NOMO-1 treated with DMSO at 0.1 percent for 48 hours (cell line): ENCODE measurements around the gene TRIM43B.
"Not testable (repeated sequence)": the region's sequence is repeated elsewhere in the genome, so short reads cannot be mapped to it uniquely, and the experiment has no call there.

Source experiments
- DNase-seq: peaks from one replicate; lab custom pipeline; 2025; ENCODE audit not compliant: unreplicated experiment; lab: John Stamatoyannopoulos, UW

TRIM43B gene

DNA sequence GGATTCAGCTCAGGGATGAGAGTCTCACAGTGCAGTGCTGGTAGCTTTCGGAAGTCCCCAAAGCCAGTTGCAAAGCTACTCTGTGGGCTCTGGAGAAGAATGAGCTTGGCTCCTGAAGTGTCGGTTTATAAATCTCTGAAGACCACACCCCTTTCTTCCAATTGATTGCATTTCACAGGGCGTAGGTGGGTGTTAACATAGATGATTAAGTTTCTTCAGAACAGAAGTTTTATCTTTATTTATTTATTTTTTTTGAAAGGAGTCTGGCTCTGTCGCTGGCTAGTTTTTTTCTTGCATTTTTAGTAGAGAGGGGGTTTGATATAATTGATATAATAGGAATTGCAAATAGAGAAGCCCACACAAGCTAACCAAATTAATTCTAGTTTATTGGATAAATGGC, at the start of gene TRIM43B:
TSS of gene TRIM43B (minus strand) at position 101 of the 400 bp plus-strand sequence. CDS start 2,040 bp downstream, outside the sequence.
- DNase-seq, result not testable (repeated sequence)

DNA sequence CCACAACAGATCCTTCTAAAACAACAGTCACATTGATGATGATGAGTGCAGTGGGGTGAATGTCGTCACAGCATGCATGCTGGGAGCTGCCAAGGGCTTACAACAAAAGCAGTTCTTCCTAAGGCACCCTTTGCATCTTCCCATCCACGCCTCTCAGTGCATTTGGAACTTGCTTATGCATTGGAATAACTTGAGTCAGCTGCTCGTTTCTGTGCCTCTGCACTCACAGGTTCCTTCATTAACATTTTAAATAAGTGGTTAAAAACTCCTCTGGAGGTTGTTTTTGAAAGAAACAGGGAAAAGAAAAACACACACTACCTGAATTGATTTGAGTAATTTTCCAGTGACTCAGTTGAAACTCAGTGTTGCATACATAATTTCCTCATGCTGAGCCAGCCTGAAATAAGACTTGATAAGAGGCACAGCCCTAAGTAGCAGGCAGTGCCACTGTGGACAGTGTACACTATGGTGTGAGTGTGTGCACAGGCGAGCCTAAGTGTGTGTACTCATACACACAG, 46.8 kb upstream of the TRIM43B start:
- DNase-seq, result no peak

DNA sequence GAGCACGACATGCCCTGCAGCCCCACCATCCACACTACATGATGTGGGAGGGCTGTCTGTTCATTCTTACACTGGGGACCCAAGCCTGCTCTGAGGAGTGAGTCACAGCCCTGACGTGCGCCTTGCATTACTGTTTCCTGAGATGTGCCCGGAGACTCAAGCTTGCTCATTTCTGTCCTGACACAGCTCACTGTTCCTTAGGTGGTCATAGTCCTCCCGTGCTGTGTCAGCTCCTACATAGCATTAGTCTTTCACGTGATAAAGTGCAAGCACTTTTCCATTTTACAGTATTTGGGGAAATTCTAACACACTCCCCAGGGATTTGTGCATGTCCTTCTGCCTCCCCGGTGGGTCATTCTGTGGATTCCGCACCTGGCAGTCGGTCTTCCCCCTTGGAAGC, 46.2 kb upstream of the TRIM43B start:
- no peak for DNase-seq

DNA sequence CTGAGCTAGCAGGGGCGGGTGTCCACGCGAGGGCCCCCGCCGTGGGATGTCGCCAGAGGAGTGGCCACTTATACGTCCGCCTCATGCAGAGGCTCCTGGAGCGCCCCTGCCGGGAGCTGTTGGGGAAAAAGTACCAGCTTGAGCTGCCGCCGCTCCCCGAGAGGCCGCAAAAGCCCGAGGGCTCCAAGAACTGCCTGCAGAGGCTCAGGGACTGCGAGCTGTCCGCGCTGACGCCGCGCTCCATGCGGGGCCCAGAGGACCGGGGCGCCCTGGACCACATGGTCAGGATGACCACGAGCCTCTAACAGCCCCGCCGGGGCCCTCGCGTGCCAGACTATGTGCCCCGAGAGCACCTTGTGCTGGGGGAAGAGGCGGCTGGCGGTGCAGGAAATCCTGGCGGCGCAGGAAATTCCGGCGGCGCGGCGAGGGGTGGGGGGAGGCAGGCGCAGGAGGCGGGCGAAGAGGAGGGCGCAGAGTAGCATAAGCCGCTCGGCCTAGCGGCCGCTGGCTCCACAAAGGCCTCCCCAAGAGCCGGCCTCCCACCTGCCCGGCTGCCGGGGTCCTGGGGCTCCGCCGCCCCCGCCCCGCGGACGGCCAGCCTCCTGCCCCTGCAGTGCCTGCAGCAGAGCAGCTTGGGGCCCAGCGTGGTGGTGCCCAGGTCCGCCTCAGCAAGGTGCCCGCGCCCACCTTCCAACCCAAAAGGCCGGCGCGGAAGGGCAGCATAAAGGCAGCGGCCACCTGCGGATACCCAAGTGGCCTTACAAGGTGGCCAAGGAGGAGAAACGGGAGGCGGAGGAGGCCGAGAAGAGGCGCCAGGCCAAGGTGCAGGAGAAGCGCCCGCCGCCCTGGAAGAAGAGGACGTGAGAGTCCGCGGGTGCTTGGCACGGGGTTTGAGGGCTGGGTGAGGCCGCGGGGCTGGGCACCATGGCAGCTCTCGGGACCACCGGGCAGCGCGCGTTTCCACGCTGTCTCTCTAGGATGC, 42.1 kb upstream of the TRIM43B start:
- DNase-seq, result peak; percentile 4

DNA sequence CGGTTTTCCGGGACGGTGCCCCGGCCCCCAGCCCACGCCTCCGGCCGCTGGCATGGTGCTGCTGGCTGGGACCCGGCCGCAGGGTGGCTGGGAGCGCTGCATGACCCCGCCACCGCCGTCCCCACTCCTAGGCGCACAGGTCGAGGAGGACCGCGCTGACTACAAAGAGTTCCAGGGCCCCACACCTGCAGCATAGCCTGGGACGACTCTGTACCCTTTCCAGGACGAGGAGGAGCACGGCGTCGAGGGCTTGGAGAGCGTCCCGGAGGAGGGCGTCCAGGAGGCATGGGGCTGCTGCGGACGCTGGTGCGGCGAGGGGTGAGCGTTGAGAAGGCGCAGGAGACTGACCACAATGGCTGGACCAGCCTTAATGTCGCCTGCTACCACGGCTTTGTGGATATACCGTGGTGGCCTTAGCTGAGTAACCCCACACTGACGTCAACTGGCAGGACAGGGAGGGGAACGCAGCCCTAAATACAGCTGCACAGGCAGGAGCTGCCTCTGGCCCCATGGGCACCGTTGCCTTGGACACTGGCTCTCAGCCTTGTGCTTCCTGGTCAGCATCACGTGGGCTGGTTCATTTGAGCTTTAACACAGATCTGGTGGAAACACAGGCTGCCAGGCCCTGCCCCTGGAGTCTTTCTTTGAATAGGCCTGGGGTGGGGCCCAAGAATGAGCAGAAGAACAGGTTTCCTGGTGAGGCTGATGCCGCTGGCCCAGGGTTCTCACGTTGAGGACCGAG, 40.9 kb upstream of the TRIM43B start:
- DNase-seq, result no peak

DNA sequence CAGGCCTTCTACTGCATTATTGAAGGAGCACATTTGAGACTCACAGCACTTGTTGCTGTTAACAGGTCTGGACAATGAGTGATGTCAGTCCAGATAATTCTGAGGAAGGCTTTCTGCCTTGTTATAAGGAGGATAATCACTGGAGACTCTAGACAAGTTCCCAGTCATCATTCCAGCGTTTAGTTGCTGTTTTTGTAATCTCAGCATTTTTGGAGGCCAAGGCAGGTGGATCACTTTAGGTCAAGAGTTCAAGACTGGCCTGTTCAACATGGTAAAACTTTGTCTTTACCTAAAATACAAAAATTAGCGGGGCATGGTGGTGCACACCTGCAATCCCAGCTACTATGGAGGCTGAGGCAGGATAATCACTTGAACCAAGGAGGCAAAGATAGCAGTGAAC, 39.6 kb upstream of the TRIM43B start:
- DNase-seq, result no peak

DNA sequence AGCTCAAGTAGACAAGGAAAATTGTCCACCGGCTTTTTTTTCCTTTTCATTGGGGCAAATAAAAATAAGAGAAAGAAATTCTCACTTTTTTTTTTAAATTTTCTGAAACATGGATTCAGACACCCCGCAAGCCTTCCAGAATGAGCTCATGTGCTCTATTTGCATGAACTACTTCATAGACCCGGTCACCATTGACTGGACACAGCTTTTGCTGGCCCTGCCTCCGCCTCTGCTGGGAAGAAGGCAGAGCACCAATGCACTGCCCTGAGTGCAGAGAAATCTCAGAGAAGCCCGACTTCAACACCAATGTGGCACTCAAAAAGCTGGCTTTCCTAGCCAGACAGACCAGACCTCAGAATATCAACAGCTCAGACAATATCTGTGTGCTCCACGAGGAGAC, 30.2 kb upstream of the TRIM43B start:
- DNase-seq, result no peak

DNA sequence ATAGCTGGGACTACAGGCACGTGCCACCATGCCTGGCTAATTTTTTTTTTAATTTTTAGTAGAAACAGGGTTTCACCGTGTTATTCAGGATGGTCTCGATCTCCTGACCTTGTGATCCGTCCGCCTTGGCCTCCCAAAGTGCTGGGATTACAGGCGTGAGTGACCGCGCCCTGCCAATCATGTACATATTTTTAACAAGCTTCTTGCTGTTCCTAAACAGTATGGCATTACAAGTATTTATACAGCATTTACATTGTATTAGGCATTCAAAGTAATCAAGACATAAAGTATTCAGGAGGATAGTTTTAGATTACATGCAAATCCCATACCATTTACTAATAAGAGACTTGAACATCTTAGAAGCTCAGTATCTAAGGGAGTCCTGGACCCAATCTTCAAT, 29.7 kb upstream of the TRIM43B start:
- DNase-seq, result not testable (repeated sequence)

DNA sequence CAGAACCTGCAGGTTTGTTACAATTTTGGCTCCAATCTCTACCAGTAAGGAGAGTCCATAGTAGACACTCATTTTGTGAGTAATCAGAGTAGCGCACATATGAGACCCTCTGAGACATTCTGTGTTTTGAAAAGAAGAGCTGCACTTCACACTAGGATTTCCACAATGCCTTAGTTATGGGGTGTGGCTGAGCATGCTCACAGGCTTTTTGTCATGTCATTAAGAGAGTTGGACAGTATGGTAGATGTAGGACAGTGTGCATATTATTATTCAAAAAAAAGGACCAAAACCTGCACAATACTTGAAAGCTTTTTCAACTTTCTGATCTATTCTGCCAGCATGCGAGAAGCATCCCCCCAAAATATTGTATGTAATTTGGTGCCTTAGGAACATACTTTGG, 24.9 kb upstream of the TRIM43B start:
- DNase-seq, result no peak

DNA sequence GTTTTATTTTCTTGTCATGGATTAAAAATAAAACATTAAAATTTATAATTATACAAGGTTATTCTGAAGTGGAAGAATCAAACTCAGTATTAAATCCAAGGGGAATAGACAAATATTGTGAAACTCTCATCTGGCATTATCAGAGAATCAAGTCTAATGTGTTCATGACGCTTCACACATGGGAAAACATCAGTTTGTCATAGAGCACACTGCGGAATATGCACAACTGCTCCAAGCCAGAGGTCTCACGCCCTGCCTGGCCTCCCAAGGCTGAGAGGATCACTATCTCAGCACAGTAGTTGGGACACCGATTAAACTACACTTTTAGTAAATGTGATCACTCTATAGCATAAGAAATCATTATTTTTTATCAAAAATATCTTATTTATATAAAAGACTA, 20.7 kb upstream of the TRIM43B start:
- DNase-seq, result no peak

DNA sequence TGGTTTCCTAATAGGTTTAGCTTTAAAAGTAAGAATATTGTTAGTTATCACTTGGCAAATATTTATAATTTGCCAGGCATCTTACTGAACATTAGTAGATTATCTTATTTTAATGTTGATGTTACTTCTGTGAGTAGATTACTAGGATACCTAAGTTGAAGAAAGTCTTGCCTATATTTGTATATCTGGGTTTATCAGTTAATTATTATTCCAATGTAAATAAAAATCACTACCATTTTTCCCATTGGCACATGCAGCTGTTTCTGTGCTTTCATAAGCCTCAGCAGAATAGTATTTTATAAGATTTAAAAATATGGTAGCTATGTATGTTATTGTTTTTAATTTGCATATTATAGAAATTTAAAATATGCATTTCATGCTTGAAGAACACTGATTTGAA, 16.3 kb upstream of the TRIM43B start:
- DNase-seq, result no peak

DNA sequence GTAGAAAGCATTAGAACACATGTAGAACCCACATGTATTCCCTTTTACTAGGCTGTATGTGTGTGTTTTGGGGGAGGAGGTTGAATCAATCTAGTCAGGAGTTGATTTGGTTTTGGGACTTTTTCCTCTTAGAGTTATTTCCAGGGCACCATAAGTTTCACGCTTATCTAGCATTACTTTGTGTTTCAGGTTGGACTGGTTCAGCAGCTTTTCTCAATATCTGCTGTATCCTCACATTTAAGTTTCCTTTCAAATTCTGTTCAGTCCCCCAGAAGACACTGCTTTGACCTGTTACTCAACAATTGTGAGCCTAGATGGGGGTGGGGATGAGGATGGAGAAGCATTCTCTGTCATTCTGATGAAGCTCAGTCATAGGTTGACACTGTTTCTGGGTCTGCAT, 7.5 kb upstream of the TRIM43B start:
- DNase-seq, result not testable (repeated sequence)

DNA sequence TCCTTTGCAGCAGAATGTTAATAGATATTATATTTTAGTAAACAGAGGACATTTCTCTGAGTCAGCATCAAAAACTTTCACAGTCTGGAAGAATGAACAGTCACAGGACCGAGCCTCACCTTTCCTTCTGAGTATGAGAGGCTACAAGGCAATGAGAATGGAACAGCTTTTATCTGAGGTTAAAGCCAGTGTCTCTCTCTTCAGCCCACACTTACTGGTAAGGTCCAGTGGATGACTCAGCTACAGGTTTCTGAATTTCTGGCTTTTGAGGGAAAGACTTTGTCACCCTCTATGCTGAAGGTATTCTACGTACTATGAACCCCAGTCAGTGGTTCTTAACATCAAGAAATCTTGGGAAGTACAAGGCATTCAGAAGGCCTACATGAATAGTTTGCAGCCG, 9.5 kb downstream of the TRIM43B start:
- DNase-seq, result not testable (repeated sequence)

DNA sequence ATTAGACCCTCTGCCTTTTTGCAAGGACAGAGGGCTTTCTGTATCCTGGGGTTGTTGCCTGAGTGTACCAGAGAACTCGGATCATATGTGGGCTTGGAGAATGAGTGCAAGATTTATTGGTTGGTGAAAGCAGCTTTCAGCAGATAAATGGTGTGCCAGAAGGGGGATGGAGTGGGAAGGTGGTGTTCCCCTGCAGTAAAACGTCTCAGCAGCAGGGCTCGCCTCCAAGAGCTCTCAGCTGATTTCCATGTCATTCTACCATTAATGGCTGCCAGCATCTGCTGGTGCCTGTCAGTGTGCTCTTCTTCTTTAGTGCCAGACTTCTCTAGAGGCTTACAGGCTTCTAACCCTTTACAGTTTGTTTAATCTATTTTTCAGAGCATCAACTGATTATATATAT, 16.6 kb downstream of the TRIM43B start:
- DNase-seq, result not testable (repeated sequence)

DNA sequence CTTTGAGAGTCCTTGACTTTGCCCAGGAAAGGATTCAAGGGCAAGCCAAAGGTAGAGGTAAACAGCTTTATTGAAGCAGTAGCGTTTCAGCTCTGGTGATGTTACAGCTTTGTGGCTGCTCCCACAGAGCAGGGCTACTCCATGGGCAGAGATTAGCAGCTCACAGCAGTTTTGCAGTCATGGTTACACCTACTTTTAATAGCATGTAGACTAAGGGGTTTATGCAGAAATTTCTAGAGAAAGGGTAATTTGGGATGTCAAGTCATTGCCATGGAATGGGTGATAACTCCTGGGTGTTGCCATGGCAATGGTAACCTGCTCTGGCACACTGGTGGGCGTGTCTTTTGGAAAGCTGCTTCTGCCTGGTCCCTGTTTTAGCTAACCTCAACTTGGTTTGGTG, 18.0 kb downstream of the TRIM43B start:
- DNase-seq, result not testable (repeated sequence)

DNA sequence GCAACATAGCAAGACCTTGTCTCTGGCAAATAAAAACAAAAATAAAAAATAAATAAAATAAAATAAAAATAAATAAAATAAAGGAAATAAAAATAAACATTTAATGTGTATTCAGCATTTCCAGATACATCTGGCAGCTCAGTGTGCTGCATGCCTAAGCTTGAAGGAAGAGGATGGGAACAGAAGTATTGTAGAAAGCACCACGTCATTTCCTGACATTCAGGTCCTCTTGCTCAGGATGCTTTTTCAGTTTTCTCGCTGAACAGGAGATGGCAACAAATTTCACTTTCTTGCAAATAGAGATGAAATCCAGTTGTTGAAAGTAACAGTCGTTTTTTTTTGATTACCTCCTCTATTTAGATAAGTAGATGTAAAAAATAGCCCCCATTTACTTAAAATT, 21.3 kb downstream of the TRIM43B start:
- DNase-seq, result not testable (repeated sequence)

DNA sequence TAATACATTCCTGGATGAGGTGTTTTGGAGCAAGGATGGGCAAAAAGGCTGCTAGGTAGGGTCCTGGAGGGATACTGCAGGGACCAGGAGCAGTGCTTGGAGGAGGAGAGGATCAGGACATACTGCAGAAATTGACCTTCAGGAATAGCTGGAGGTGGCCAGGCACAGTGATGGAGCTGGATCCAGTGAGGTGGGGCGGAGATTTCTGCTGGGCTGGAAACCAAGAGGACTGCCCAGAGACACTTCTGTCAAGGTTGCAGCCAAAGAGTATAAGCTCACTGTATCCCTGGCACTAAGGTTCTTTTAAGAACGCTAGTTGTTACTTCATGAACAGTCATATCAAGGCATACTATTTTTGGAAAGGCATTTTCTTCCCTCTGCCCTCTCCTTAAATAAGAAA, 39.2 kb downstream of the TRIM43B start:
- not testable (repeated sequence) for DNase-seq

DNA sequence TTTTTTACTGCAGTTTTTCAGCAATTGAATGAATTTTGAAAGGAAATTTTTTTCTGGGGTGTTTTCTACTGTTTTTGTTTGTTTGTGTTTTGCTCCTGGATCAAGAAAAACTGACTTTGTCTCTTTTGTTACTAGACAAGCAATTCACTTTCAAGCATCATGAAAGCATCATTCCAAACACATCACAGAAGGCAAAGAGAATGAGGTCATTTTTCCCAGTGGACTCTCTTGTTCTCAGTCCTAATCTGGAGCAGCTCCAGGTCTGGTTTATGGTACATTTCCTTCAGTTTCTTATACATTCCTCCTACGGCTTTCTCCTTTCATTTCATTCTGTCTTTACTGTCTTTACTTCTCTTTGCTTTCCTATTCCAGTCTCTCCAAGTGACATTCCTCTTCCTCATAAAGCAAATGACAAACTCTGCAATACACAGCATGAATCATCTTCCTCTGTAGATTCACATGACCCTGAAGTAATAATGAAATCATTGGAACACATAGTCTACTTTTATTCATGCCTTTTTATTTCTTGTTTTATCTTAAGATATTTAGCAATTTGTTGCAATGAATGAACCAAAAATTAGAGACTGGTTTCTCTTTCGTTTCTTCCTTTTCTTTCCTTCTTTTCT, 42.0 kb downstream of the TRIM43B start:
- not testable (repeated sequence) for DNase-seq

DNA sequence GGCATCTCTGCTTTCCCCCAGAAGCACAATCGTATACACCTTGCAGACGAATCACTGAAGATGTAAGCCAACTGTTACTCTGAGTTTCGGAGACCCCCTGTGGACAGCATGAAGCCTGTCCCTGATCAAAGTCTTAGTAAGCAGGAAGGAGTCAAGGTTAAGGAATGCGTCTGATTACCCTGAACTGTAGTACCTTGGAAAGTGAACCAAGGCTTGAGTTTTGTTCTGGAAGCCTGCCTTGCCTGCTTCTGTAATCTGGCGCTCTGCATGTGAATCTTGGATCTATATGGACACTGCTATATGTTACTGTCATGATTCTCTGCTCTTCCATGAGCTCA, 48.7 kb downstream of the TRIM43B start:
- not testable (repeated sequence) for DNase-seq

DNA sequence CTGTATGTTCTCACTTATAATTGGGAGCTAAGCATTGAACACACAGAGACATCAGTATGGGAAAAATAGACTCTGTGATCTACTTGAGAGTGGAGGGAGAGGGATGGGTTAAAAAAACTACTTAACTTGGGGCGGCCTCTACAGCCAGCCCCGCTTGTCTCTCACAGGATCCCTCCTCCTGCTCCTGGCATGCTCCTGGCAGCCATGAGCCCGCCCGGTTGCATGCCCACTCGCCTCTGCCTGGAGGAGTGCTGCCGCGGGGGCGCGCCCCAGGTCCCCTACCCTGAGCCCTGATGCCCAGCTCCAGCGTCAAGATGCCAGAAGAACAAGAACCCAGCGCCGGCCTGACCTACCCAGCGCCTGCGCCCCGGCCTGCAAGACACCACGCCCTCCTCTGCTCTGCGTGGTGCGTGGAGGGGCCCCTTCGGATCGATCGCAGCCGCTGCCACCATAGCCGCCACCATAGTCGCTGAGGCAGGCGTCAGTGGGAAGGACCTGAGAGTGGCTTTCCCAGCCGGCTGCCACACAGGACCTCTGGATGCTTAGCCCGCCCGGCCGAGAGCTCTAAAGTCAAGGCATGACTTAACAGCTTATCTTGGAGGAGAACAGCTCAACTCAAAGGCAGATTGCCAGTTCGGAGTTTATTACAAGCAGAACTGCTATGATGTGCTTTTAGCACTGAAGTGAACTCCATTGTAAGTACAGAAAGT, 49.2 kb downstream of the TRIM43B start:
- not testable (repeated sequence) for DNase-seq
